ENCODE data around the gene SUOX. TPM values are rescaled to one million over a fixed set of nuclear protein-coding genes. Genes with fewer than 3 reads are reported as not detected.
"Not testable (repeated sequence)": the region's sequence is repeated elsewhere in the genome, so short reads cannot be mapped to it uniquely, and the experiment has no call there.

The SUOX gene
- total RNA-seq, 1 donor from 2014 or later = 21.2 TPM

DNA sequence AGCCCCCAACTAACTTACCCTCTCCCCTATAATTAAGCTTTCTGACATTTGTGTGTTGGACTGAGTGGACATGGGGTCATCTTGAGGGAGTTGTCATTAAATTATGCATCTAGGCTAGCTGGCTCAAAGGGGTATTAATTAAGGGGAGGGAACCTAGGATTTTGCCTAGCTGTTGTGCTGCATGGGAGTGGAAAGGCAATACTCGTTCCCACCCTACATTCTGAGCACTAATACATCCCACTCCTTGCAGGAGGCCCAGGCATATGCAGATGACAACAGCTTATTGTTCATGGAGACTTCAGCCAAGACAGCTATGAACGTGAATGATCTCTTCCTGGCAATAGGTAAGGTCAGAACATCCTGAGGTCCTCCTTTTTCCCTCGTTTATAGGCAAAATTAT lies 6.0 kb upstream of the SUOX start:
- Mint-ChIP-seq H3K4me3 (ENCODE audit: low read depth) (no peak overlapping the region), H3K27me3 (ENCODE audit: low read depth) (no peaks in the 10 kb centered on the region), H3K9me3 (no peaks in the 10 kb centered on the region), H3K27ac (no peak overlapping the region), H3K4me1 (ENCODE audit: low read depth) (peaks cover 5% of the 10 kb centered on the region), H3K36me3 (ENCODE audit: low read depth) (peaks cover 68% of the 10 kb centered on the region)
- intact Hi-C loops (cut with micrococcal nuclease) = no loop called here
- DNase-seq (ENCODE audit: low spot score) = no peak

DNA sequence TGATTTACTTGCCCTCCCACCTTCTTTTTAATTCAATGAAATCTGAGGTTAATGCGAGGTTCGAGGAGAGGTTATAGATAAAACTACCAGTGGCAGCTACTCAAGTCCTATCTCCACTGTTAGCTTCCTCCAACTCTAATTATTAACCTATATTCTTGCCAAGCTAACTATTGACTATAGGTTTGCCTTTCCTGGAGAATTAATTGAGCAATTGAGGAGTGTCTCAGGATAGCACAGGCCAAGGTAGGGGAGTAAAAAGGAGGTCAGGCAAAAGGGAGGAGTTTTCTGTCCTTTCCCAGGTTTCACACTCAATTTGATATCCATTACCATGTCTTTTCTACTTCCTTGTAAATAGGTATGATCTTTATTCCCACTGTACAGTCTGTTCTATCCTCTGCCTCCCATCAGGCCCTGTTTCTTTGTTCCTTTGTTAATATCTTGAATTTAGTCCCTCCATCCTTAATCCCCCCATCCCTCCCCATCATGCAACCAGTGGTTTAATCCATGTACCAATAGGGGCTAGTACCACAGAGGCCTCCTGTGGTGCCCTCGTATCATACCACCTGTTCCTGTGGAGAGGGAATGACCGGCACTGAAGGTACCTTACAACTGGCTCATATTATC lies 3.7 kb upstream of the SUOX start:
- DNase-seq (ENCODE audit: low spot score) = no peak
- H3K4me3 Mint-ChIP-seq (ENCODE audit: low read depth) = no peak overlapping the region
- H3K36me3 Mint-ChIP-seq (ENCODE audit: low read depth) = peaks cover 52% of the 10 kb centered on the region
- H3K4me1 Mint-ChIP-seq (ENCODE audit: low read depth) = peaks cover 19% of the 10 kb centered on the region
- no peaks in the 10 kb centered on the region for H3K9me3 Mint-ChIP-seq
- no peaks in the 10 kb centered on the region for H3K27me3 Mint-ChIP-seq (ENCODE audit: low read depth)
- no peak overlapping the region for H3K27ac Mint-ChIP-seq
- intact Hi-C loops (cut with micrococcal nuclease) = no loop called here

DNA sequence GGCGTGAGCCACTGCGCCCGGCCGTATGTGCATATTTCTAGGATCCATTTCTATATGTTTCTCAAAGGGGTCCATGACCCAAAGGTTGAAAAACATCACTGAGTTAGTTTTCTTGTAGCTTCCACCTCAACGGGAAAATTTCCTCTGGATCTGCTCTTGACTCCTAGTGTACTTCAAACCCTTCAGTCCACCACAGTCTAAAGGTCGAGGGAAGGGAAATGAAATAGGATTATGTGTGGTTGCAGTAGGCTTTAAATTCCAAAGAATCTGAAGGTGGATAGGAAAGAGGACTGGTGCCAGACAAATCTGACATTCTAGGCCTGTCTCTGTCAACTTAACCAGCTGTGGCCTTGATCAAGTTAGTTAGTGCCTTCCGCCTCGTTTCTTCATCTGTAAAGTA lies 1.7 kb upstream of the SUOX start:
- H3K4me1 Mint-ChIP-seq (ENCODE audit: low read depth) = peaks cover 24% of the 10 kb centered on the region
- H3K9me3 Mint-ChIP-seq = no peaks in the 10 kb centered on the region
- H3K27me3 Mint-ChIP-seq (ENCODE audit: low read depth) = no peaks in the 10 kb centered on the region
- H3K4me3 Mint-ChIP-seq (ENCODE audit: low read depth) = no peak overlapping the region
- no peak for DNase-seq (ENCODE audit: low spot score)
- H3K27ac Mint-ChIP-seq = no peak overlapping the region
- intact Hi-C loops (cut with micrococcal nuclease) = loop anchor here (5.0 kb wide), 2 partner anchors 107 to 122 kb away; partner anchors contain the start of genes PA2G4, RPL41 and ZC3H10
- H3K36me3 Mint-ChIP-seq (ENCODE audit: low read depth) = peaks cover 39% of the 10 kb centered on the region

DNA sequence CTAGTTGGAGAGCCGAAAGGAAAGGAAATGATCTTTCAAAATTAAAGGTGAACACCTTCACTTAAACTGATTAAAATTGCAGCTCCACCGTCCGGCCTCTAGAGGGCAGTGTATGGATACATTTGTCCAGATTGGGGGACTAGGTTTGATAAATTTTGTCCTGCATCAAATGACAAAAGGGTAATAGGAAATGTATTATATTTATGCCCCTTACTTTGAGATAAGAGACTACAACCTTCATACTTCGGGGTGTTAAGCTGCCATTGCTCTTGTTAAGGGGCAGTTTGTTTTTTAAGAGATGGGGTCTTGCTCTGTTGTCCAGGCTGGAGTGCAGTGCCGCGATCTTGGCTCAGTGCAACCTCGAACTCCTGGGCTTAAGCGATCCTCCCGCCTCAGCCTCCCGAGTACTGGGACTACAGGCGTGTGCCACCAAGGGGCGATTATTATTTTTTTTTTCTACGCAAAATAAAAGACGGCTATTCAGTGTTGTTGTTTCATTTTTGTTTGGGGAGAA lies 818 bp upstream of the SUOX start:
- no peaks in the 10 kb centered on the region for H3K27me3 Mint-ChIP-seq (ENCODE audit: low read depth)
- peak overlapping the region; percentile 84 for H3K4me3 Mint-ChIP-seq (ENCODE audit: low read depth)
- intact Hi-C loops (cut with micrococcal nuclease) = loop anchor here (1.0 to 5.0 kb wide), 4 partner anchors 33 to 121 kb away; partner anchors contain the start of genes DGKA, PA2G4, RPL41 and ZC3H10
- H3K9me3 Mint-ChIP-seq = no peaks in the 10 kb centered on the region
- H3K27ac Mint-ChIP-seq = peak overlapping the region; percentile 46
- H3K4me1 Mint-ChIP-seq (ENCODE audit: low read depth) = peaks cover 24% of the 10 kb centered on the region
- peak; percentile 56 for DNase-seq (ENCODE audit: low spot score)
- peaks cover 30% of the 10 kb centered on the region for H3K36me3 Mint-ChIP-seq (ENCODE audit: low read depth)

DNA sequence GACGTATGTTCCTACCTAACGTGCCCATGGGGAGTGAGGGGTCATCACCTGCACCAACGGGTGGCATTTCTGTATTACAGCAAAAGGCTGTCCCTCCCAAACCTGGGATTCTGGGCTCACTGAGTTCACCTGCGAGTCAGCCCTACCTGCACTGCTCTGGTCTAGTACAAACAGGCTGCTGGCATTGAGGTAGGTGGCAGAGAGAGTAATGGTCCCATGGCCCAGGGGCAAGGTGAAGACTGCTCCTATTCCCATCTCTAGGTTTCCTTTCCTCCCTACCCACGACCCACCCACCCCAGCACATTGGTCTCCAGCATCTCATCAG lies 421 bp downstream of the SUOX start:
- intact Hi-C loops (cut with micrococcal nuclease) = loop anchor here (1.0 to 5.0 kb wide), 6 partner anchors 24 to 120 kb away; partner anchors contain the start of genes DGKA, IKZF4, PA2G4 and RPL41
- peaks cover 28% of the 10 kb centered on the region for H3K36me3 Mint-ChIP-seq (ENCODE audit: low read depth)

DNA sequence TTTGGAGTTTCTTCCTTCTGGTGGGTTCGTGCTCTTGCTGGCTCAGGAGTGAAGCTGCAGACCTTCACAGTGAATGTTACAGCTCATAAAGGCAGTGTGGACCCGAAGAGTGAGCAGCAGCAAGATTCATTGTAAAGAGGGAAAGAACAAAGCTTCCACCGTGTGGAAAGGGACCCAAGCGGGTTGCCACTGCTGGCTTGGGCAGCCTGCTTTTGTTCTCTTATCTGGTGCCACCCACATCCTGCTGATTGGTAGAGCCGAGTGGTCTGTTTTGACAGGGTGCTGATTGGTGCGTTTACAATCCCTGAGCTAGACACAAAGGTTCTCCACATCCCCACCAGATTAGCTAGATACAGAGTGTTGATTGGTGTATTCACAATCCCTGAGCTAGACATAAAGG lies 2.4 kb downstream of the SUOX start:
- DNase-seq (ENCODE audit: low spot score); H3K27me3 Mint-ChIP-seq (ENCODE audit: low read depth); H3K9me3 Mint-ChIP-seq: not testable (repeated sequence)
- Mint-ChIP-seq H3K27ac (peak overlapping the region; percentile 21), H3K36me3 (ENCODE audit: low read depth) (peaks cover 26% of the 10 kb centered on the region), H3K4me3 (ENCODE audit: low read depth) (peak overlapping the region; percentile 17), H3K4me1 (ENCODE audit: low read depth) (peaks cover 24% of the 10 kb centered on the region)
- intact Hi-C loops (cut with micrococcal nuclease) = loop anchor here (5.0 kb wide), 2 partner anchors 103 to 118 kb away; partner anchors contain the start of genes PA2G4, RPL41 and ZC3H10

More for the DNA sequence above, 421 bp downstream of the SUOX start:
- Mint-ChIP-seq H3K27ac (peak overlapping the region; percentile 46), H3K9me3 (no peaks in the 10 kb centered on the region), H3K27me3 (ENCODE audit: low read depth) (no peaks in the 10 kb centered on the region), H3K4me3 (ENCODE audit: low read depth) (peak overlapping the region; percentile 84), H3K4me1 (ENCODE audit: low read depth) (peaks cover 26% of the 10 kb centered on the region)
- no peak for DNase-seq (ENCODE audit: low spot score)

DNA sequence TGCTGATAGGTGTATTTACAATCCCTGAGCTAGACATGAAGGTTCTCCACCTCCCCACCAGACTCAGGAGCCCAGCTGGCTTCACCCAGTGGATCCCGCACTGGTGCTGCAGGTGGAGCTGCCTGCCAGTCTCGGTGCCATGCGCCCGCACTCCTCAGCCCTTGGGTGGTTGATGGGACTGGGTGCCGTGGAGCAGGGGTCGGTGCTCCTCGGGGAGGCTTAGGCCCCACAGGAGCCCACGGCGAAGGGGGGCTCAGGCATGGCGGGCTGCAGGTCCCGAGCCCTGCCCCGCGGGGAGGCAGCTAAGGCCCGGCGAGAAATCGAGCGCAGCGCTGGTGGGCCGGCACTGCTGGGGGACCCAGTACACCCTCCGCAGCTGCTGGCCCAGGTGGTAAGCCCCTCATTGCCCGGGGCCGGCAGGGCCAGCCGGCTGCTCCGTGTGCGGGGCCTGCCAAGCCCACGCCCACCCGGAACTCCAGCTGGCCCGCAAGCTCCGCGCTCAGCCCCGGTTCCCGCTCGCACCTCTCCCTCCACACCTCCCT lies 3.0 kb downstream of the SUOX start:
- H3K4me3 Mint-ChIP-seq (ENCODE audit: low read depth); H3K27me3 Mint-ChIP-seq (ENCODE audit: low read depth); H3K9me3 Mint-ChIP-seq; H3K27ac Mint-ChIP-seq; DNase-seq (ENCODE audit: low spot score): not testable (repeated sequence)
- H3K4me1 Mint-ChIP-seq (ENCODE audit: low read depth) = peaks cover 24% of the 10 kb centered on the region
- peaks cover 28% of the 10 kb centered on the region for H3K36me3 Mint-ChIP-seq (ENCODE audit: low read depth)
- intact Hi-C loops (cut with micrococcal nuclease) = loop anchor here (5.0 kb wide), 2 partner anchors 102 to 117 kb away; partner anchors contain the start of genes PA2G4, RPL41 and ZC3H10

DNA sequence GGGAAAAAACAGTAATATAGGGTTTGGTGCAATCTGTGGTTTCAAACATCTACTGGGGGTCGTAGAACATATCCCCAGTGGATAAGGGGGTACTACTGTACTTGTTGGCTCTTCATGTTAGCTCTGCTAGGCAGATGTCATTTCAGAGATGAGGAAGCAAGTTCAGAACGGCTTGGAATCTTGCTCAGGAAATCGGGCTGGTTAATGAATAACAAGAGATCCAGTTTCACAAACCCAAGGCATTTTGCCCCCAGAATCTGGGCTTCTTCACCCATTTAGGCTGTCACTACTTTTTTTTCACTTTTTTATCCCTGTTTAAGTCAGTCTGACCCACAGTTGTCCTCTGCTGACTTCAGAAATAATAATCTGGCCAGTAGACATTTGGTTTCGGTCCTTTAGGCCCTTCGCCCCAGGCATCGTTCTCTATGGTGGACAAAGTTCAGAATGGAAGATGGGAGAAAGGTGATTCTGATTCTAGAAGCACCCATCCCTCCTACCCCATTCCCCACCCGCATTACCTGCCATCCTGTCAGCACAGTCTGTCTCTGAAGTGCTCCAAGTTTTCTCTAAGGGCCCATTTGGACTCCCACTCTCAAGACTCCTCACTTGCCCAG lies 4.5 kb downstream of the SUOX start:
- Mint-ChIP-seq H3K9me3 (no peaks in the 10 kb centered on the region), H3K4me1 (ENCODE audit: low read depth) (peaks cover 19% of the 10 kb centered on the region), H3K27me3 (ENCODE audit: low read depth) (no peaks in the 10 kb centered on the region), H3K27ac (no peak overlapping the region), H3K36me3 (ENCODE audit: low read depth) (peaks cover 35% of the 10 kb centered on the region), H3K4me3 (ENCODE audit: low read depth) (no peak overlapping the region)
- no peak for DNase-seq (ENCODE audit: low spot score)
- intact Hi-C loops (cut with micrococcal nuclease) = no loop called here

DNA sequence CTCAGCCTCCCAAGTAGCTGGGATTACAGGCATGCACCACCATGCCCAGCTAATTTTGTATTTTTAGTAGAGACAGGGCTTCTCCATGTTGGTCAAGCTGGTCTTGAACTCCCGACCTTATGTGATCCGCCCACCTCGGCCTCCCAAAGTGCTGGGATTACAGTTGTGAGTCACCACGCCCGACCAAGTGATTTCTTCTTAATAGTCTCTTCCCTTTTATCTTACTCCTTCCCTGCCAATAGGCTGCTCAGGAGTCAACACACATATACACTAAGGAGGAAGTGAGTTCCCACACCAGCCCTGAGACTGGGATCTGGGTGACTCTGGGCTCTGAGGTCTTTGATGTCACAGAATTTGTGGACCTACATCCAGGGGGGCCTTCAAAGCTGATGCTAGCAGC lies 6.3 kb downstream of the SUOX start:
- H3K9me3 Mint-ChIP-seq; H3K4me3 Mint-ChIP-seq (ENCODE audit: low read depth); intact Hi-C loops (cut with micrococcal nuclease); DNase-seq (ENCODE audit: low spot score); H3K27ac Mint-ChIP-seq; H3K27me3 Mint-ChIP-seq (ENCODE audit: low read depth): not testable (repeated sequence)
- Mint-ChIP-seq H3K4me1 (ENCODE audit: low read depth) (peaks cover 20% of the 10 kb centered on the region), H3K36me3 (ENCODE audit: low read depth) (peaks cover 38% of the 10 kb centered on the region)

DNA sequence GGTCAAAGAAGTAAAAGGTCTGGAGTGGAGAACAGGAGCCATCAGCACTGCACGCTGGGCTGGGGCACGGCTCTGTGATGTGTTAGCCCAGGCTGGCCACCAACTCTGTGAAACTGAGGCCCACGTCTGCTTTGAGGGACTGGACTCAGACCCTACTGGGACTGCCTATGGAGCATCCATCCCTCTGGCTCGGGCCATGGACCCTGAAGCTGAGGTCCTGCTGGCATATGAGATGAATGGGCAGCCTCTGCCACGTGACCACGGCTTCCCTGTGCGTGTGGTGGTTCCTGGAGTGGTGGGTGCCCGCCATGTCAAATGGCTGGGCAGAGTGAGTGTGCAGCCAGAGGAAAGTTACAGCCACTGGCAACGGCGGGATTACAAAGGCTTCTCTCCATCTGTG lies 7.1 kb downstream of the SUOX start:
- peaks cover 37% of the 10 kb centered on the region for H3K36me3 Mint-ChIP-seq (ENCODE audit: low read depth)
- no peak overlapping the region for H3K4me3 Mint-ChIP-seq (ENCODE audit: low read depth)
- H3K9me3 Mint-ChIP-seq = no peaks in the 10 kb centered on the region
- no peak overlapping the region for H3K27ac Mint-ChIP-seq
- intact Hi-C loops (cut with micrococcal nuclease) = no loop called here
- H3K27me3 Mint-ChIP-seq (ENCODE audit: low read depth) = no peaks in the 10 kb centered on the region
- no peak for DNase-seq (ENCODE audit: low spot score)
- H3K4me1 Mint-ChIP-seq (ENCODE audit: low read depth) = peaks cover 24% of the 10 kb centered on the region

DNA sequence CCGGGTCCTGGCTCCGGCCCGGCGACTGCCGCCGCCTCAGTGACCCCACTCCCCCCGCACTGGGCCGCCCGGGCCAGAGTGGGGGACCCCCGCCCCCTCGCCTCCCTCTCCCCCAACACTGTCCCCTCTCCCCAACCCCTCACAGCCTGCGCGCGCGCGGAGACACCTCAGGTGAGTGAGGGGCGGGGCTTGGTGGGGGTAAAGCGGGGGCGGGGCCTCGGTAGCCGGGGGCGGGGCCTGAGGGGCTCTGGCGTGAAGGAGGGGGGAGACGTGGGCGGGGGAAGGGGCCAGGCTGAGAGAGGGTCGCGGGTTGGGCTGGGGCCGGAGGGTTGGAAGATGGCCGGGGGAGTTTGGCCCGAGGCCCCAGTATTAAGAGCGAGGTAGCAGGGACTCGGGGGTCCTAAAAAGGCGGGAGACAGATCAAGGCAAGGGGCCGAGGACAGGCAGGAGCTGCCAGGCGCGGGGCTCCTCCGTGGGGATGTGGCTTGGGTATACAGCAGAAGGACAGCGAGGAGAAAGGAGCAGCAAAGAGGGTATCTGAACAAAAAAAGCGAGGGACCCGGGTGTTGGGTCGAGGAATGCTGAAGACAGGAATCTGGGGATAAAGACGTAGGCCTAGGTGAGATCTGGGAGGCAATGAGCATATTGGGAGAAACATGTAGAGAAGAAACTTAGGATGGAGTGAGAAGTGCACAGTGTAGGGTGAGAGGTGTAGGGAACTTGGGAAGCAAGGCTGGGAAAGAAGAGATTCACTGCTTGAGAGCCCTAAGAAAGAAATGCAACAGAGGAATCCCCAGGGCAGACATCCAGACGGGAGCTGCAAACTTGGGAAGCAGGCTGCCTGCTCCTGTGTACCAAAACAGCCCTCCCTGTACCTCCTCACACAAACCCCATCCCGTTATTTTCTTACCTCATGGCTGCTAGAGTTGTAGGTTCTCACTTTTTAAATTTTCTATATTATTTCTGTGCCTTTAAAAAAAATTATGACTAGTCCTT lies 10.8 kb downstream of the SUOX start:
- intact Hi-C loops (cut with micrococcal nuclease) = no loop called here
- Mint-ChIP-seq H3K27me3 (ENCODE audit: low read depth) (no peaks in the 10 kb centered on the region), H3K9me3 (no peaks in the 10 kb centered on the region), H3K36me3 (ENCODE audit: low read depth) (peaks cover 21% of the 10 kb centered on the region), H3K4me3 (ENCODE audit: low read depth) (peak overlapping the region; percentile 83), H3K27ac (peak overlapping the region; percentile 79), H3K4me1 (ENCODE audit: low read depth) (peaks cover 37% of the 10 kb centered on the region)
- DNase-seq (ENCODE audit: low spot score) = peak; percentile 44

DNA sequence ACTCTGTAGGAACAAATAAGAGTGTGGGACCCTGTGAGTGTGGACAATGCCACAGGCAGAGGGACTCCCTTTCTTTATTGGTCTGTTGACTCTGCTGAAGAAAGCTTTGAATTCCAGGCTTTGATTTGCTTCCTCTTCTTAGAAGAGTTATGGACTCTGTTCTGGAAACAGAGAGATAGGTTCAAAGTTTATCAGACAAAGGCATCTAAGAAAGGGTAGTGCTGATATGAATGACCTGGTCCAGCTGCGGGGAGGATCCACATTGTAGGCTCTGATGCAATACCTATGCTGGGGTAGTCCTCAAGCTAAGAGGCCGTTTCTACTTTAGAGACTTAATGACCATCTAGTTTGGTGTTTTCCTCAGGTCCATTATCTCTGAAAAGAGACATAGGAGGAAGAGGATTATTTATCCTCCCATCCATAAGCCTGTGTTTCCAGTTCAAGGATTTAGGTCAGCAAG lies 13.1 kb downstream of the SUOX start:
- peak overlapping the region; percentile 7 for H3K27ac Mint-ChIP-seq
- intact Hi-C loops (cut with micrococcal nuclease) = no loop called here
- H3K9me3 Mint-ChIP-seq = no peaks in the 10 kb centered on the region
- peaks cover 12% of the 10 kb centered on the region for H3K36me3 Mint-ChIP-seq (ENCODE audit: low read depth)
- H3K4me3 Mint-ChIP-seq (ENCODE audit: low read depth) = peak overlapping the region; percentile 13
- DNase-seq (ENCODE audit: low spot score) = no peak
- peaks cover 39% of the 10 kb centered on the region for H3K4me1 Mint-ChIP-seq (ENCODE audit: low read depth)
- H3K27me3 Mint-ChIP-seq (ENCODE audit: low read depth) = no peaks in the 10 kb centered on the region
